GM21576 (cell line): ENCODE results near the gene ERRFI1.
A peak's percentile ranks its signal among the peaks of the same experiment; 100 is the strongest.

Experiments used
- ATAC-seq: cut with Tn5 transposase; IDR thresholded peaks from one replicate; pipeline ENCODE4 v1.9.1; 2021; ENCODE audit warnings: mild to moderate bottlenecking, moderate library complexity; ENCODE audit not compliant: unreplicated experiment

Gene ERRFI1

DNA sequence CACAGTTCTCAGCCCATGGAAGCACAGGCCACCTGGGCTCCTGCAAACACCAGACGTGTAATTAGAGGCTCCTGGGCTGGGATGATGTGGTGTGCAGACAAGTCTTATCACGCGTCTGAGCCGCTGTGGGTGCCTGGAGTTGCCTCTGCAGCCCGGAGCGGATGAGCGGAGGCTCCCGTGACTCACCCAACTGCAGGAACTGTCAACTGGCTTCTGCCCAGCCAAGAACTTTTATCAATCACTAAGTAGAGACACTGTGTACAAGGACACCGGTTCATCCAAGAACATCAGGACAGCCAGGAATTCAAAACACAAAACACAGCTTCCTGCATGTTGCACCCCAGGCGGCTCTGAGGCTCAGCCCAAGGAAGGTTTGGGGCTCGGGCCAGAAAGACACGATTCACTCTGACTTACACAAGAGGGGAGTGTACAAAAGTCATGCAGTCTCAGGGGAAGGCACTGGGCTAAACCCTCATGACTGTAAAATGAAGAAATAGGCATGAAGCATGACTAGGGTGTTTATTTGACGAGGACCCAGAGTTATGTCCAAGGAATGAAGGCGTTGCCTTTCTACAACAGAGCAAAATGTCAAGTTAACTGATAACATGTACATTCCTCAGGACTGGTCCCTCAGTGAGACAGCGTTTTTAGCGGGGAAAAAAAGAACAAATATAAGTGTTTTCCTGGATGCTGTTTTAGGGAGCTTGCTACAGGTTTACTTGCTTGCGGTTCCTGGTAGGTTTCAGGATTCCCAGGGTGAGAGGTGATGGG lies 21.1 kb downstream of the ERRFI1 start:
- no peak for ATAC-seq

GRCh38 chr1:8004113-8004802 lies 21.9 kb downstream of the ERRFI1 start:
- no peak for ATAC-seq

DNA sequence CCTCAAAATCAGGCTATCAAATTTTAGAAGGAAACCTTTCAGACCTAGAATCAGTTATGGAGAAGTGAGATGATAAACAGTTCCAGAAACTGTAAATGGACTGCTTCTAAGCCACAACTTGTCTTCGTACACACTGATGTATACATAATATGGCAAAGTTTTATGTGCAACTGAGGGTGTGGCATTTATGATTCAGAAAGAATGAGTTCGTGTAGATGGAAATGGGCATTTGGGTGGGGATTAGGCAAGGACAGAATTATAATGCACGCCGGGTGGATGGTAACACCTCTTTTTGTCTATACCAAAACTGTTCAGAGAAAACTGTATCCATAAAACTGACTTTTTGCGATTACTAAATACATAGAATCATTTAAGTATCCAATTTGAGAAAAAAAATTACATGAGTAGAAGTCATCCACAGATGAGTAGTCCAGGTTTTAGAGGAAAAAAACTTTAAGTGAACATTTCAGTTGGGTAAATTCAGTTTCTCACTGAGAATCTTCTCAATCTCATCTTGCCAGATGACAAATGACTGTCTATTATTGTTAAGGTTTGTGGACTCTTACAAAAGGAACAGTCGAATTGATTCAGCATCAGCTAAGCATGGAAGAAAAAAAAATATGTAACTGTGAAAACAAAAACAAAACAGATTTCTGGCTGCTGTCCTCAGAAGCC lies 22.5 kb downstream of the ERRFI1 start:
- ATAC-seq = no peak

GRCh38 chr1:8002921-8003320 lies 23.2 kb downstream of the ERRFI1 start:
- no peak for ATAC-seq

DNA sequence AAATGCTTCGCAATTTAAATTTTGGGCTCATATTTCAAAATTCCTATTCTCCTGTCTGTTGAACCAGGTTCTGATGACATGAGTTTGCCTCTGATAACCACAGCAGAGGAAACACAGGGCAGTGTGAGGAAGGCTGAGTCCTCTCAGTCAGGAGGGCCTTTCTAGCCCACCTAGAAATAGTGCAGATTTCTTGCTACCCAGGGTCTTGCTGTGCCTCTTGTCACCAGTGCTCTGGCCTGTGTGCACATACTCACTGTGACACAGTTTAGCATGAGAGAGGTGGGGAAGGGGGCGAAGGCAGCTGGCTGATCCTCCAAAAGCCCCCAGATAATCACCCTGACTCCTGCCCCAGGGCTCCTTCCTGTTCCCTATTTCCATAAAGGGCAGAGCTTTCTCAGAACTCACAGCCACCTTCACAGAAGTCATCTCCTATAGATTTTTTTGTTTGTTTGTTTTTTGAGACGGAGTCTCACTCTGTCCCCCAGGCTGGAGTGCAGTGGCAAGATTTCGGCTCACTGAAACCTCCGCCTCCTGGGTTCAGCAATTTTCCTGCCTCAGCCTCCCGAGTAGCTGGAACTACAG lies 23.7 kb downstream of the ERRFI1 start:
- no peak for ATAC-seq

- ATAC-seq = no peak
These were observed 30.7 kb downstream of the ERRFI1 start for GRCh38 chr1:7995437-7995836.

GRCh38 chr1:7994827-7995226 lies 31.3 kb downstream of the ERRFI1 start:
- no peak for ATAC-seq

DNA sequence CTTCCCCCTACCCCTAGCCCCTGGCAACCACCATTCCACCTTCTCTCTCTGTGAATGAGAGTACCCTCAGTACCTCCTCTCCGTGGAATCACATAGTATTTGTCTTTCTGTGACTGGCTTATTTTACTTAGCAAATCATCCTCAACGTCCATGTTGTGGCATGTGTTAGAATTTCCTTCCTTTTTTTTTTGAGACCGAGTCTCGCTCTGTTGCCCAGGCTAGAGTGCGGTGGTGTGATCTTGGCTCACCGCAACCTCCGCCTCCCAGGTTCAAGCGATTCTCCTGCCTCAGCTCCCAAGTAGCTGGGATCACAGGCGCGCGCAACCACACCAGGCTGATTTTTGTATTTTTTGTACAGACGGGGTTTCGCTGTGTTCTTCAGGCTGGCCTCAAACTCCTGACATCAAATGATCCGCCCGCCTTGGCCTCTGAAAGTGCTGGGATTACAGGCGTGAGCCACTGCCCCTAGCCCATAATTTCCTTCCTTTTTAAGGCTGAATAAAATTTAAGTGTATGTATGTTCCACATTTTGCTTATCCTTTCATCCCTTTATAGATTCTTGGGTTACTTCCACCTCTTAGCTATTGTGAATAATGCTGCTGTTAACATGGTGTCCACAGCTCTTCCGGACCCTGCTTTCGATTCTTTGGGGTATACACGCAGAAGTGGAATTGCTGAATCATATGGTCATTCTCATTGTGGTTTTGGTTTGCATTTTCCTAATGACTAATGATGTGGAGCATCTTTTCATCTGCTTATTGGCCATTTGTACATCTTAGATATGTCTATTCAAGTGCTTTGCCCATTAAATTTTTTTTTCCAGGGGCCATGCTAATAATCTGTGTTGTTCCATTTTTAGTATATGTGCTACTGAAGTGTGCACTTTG lies 32.3 kb downstream of the ERRFI1 start:
- peak; percentile 81 for ATAC-seq

- no peak for ATAC-seq
These were observed 33.2 kb downstream of the ERRFI1 start for GRCh38 chr1:7992885-7993284.

DNA sequence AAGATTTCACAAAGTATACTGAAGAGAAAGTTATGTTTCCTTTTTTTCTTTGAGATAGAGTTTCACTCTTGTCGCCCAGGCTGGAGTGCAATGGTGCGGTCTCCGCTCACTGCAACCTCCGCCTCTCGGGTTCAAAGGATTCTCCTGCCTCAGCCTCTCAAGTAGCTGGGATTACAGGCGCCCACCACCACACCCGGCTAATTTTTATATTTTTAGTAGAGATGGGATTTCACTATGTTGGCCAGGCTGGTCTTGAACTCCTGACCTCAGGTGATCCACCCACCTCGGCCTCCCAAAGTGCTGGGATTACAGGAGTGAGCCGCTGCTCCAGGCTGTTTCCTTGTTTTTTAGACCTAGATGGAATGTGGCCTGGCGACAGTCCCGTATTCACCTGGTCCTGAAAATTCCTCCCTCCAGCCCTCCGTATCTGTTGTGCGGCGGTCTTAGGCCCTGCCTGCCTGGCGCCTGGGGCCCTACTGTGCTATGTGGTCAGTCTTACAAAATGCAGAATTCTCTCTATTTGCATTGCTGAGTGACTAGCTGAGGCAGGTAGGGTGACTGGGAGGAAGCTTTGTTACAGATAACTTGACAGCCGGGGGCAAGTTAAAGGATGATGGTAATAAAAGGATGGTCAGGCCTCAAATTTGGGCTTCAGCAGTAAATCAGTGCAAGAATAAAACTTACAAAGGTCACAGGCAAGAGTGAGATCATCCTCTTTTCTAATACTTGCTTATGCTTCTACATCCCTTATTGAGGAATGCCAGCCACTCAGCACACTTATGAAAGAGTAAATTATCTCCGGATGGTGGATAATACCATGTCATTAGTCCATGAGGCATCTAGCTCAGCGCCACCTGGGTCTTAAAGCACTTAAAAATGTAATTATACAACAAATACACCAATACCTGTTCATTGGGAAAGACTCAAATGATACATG lies 34.3 kb downstream of the ERRFI1 start:
- no peak for ATAC-seq

GRCh38 chr1:7989762-7990428 lies 36.2 kb downstream of the ERRFI1 start:
- no peak for ATAC-seq

DNA sequence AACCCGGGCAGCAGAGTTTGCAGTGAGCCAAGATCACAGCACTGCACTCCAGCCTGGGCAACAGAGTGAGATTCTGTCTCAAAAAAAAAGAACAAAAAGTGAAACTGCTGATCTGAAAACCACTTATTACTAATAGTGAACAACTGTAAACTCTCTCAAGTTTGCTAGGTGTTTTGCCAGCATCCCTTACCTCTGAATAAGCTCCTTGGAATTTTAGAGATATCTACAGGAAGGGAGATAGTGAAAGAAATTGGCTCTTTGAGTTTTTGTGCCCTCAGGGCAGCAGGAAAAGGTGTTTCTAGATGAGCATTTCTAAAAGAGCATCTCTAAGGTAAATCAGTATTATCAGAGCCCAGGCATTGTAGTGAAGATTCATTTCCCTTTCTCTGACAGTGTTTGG lies 37.5 kb downstream of the ERRFI1 start:
- ATAC-seq = no peak

DNA sequence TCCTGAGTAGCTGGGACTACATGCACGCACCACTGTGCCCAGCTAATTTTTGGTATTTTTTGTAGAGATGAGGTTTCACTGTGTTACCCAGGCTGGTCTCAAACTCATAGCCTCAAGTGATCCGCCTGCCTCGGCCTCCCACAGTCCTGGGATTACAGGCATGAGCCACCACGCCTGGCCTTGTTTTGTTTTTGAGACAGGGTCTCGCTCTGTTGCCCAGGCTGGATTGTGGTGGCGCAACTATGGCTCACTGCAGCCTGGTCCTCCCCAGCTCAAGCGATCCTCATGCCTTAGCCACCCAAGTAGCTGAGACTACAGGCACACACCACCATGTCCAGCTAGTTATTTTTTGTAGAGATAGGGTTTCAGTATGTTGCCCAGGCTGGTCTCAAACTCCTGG lies 38.6 kb downstream of the ERRFI1 start:
- no peak for ATAC-seq

DNA sequence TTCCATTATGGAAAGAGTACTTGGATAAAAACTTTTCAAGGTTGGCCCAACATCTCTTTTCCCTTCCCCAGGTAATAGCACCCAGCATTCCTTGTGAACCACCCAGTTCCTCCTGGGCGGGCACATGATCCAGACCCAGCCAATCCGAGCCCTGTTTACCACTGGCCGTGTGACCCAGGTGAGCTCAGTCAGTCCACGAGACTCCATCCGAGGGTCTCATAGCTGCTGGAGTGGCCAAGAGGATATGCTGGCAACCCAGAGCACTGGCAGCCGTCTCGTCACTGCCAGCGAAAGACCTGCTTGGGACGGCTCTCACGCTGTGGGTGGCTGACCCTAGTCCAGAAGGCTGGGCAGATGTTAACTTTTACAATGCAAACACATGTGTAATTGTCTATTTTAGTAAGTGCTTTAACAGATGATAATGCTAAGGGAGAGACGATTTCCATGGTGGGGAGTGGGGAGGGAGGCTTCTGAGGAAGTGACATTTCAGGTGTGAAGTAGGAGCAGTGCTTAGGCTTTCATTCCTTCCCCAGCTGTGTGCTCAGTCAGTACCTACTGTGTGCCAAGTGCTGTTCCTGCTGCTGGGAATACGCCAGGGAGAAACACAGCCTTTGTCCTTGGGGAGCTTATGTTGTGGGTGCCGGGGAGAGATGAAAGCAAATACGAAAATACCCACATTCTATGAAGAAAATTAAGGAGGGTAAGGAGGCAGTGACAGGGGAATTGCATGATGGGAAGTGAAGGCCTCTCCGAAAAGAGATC lies 40.1 kb downstream of the ERRFI1 start:
- ATAC-seq = no peak

DNA sequence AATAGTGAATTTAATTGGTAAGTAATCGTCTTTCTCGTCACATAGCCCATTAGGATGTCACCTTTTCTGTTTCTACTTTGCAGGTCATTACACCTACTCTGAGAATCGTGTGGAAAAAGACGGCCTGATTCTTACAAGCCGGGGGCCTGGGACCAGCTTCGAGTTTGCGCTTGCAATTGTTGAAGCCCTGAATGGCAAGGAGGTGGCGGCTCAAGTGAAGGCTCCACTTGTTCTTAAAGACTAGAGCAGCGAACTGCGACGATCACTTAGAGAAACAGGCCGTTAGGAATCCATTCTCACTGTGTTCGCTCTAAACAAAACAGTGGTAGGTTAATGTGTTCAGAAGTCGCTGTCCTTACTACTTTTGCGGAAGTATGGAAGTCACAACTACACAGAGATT lies 41.3 kb downstream of the ERRFI1 start:
- no peak for ATAC-seq

GRCh38 chr1:7983086-7983778 lies 42.9 kb downstream of the ERRFI1 start:
- ATAC-seq = no peak

DNA sequence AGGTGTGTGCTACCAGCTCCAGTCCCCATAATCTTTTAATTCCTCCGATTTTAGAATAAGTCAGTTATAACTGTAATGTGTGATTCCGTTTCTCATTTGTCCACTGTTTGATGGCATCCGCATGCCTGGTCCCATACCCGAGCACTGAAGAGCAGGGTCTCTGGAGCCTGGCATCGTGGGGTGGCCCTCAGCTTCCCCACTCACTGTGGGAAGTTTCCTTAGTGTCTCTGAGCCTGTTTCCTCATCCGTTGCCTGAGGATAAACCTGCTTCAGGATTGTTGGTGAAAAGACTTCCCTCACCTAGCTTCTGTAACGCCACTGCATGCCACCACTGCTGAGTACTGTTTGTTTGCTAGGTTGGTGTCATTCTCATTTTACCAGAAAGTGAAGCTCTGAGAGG lies 45.1 kb downstream of the ERRFI1 start:
- no peak for ATAC-seq
